K562 (cell line): ENCODE data around the gene SCGB3A2.

Experiments
- EZH2 ChIP-seq: IDR thresholded peaks from 2 replicates; pipeline ENCODE4 v1.6.1; 2012; ENCODE audit warnings: low read depth, mild to moderate bottlenecking, inconsistent platforms, low read length, borderline replicate concordance
- YBX1 ChIP-seq: fragments of 450-650 bp; IDR thresholded peaks from 2 replicates; pipeline ENCODE4 v1.7.1; 2016; ENCODE audit warnings: mild to moderate bottlenecking
- ZBTB17 ChIP-seq: fragments of 450-650 bp; formaldehyde crosslinking; IDR thresholded peaks from 2 replicates; pipeline ENCODE4 v1.4.0; 2020; ENCODE audit warnings: mild to moderate bottlenecking
- ZFP30 ChIP-seq: fragments of 250-450 bp; sonication (Bioruptor Pico); IDR thresholded peaks from 2 replicates; pipeline ENCODE4 v1.8.0; 2022; ENCODE audit warnings: moderate library complexity, mild to moderate bottlenecking, inconsistent platforms, borderline replicate concordance
- ZNF830 ChIP-seq: fragments of 250-450 bp; sonication (Bioruptor Pico); IDR thresholded peaks from 2 replicates; pipeline ENCODE4 v1.5.0; 2021; ENCODE audit warnings: mild to moderate bottlenecking

DNA sequence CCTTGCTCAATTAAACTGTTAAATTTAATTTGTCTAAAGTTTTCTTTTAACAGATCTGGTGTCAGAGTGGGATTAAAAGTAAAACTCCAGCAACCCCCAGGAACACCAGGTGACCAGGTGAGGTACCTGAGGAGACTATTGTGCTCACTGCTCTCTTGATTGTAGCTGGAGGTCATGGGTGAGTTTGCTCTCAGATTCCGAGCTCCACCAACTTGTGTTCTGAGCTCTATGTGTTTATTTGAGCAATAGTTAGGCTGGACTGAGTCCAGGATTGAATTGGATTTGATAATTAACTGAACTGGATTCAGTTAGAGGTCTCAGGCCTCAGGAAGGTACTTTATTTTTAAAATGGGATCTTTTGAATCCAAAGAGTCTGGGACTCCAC lies 17.9 kb upstream of the SCGB3A2 start:
- no peak for TF ChIP-seq YBX1
- no peak for TF ChIP-seq EZH2
- TF ChIP-seq ZNF830, result no peak
- TF ChIP-seq ZBTB17 (CRISPR knock-in tag), result no peak
- no peak for TF ChIP-seq ZFP30 (CRISPR knock-in tag)
